SK-N-SH (cell line): ENCODE measurements around the gene SUV39H2. TPM values are rescaled to one million over a fixed set of nuclear protein-coding genes. Genes with fewer than 3 reads are reported as not detected.

Source experiments
- CTCF ChIA-PET: fragments of 300-600, 350-600 bp; formaldehyde crosslinking; extraction: SDS; loops from one replicate; lab custom pipeline; 2021; lab: Yijun Ruan, JAX
- POLR2A ChIA-PET: fragments of 350-600 bp; sonication (Branson Sonifier 250); formaldehyde crosslinking; extraction: SDS; loops from one replicate; lab custom pipeline; 2020; ENCODE audit warnings: antibody characterized with exemption, inconsistent platforms; lab: Yijun Ruan, JAX
- DNase-seq: peaks from one replicate; pipeline ENCODE4 v3.0.0; 2012
- H2AFZ ChIP-seq: fragments of 200-600 bp; sonication (generic); 2 replicates; pipeline ENCODE4 v1.8.1; 2016; ENCODE audit warnings: antibody characterized with exemption, mild to moderate bottlenecking, low read depth
- H3F3A ChIP-seq: fragments of 200-600 bp; sonication (generic); replicated peaks from 2 replicates; pipeline ENCODE3; 2016; ENCODE audit warnings: antibody characterized with exemption, mild to moderate bottlenecking; ENCODE audit not compliant: insufficient read depth
- H3K27ac ChIP-seq, 2 experiments: fragments of 200-500 bp in 1 of 2; fragments of 200-600 bp in 1 of 2; sonication (Bioruptor generic) in 1 of 2; sonication (generic), shearing (Covaris generic) in 1 of 2; 2 replicates each; pipeline versions ENCODE4 v1.5.1 to v1.6.1; 2014 to 2016; ENCODE audit warnings: low read depth in 2 of 2, inconsistent platforms in 1 of 2, low read length in 1 of 2, mild to moderate bottlenecking in 1 of 2, mixed read lengths in 1 of 2
- H3K27me3 ChIP-seq: fragments of 200-600 bp; sonication (generic), shearing (Covaris generic); 2 replicates; pipeline ENCODE4 v1.6.1; 2016; ENCODE audit warnings: mixed run types; ENCODE audit not compliant: insufficient read depth
- H3K36me3 ChIP-seq, 2 experiments: fragments of 200-500 bp in 1 of 2; fragments of 200-600 bp in 1 of 2; sonication (Bioruptor generic) in 1 of 2; sonication (generic) in 1 of 2; replicated peaks in 1 of 2; 2 replicates each; pipeline versions ENCODE3 to v1.5.1; 2014 to 2016; ENCODE audit warnings: low read length in 1 of 2, mild to moderate bottlenecking in 1 of 2; ENCODE audit not compliant: insufficient read depth in 2 of 2, control insufficient read depth in 1 of 2
- H3K4me1 ChIP-seq, 2 experiments: fragments of 200-500 bp in 1 of 2; fragments of 200-600 bp in 1 of 2; sonication (Bioruptor generic) in 1 of 2; sonication (generic), shearing (Covaris generic) in 1 of 2; 2 replicates each; pipeline versions ENCODE4 v1.5.1 to v1.6.1; 2014 to 2016; ENCODE audit warnings: low read depth in 1 of 2, low read length in 1 of 2, mixed run types in 1 of 2; ENCODE audit not compliant: insufficient read depth in 2 of 2, control insufficient read depth in 1 of 2
- H3K4me2 ChIP-seq: fragments of 200-600 bp; sonication (generic), shearing (Covaris generic); 2 replicates; pipeline ENCODE4 v1.6.1; 2017; ENCODE audit warnings: mixed run types
- H3K4me3 ChIP-seq, 2 experiments: fragments of 200-500 bp in 1 of 2; fragments of 200-600 bp in 1 of 2; sonication (Bioruptor generic) in 1 of 2; sonication (generic), shearing (Covaris generic) in 1 of 2; 2 replicates each; pipeline versions ENCODE4 v1.5.1 to v1.8.1; 2014 to 2016; ENCODE audit warnings: low read depth in 2 of 2, inconsistent platforms in 1 of 2, low read length in 1 of 2, mild to moderate bottlenecking in 1 of 2, mixed read lengths in 1 of 2, moderate library complexity in 1 of 2
- H3K79me2 ChIP-seq: fragments of 200-600 bp; sonication (generic); 2 replicates; pipeline ENCODE4 v1.8.1; 2017; ENCODE audit warnings: mild to moderate bottlenecking; ENCODE audit not compliant: insufficient read depth
- H3K9ac ChIP-seq: fragments of 200-600 bp; sonication (generic); 2 replicates; pipeline ENCODE4 v1.6.1; 2017; ENCODE audit warnings: mixed run types
- H3K9me2 ChIP-seq: fragments of 200-600 bp; sonication (generic); 2 replicates; pipeline ENCODE4 v1.6.1; 2017; ENCODE audit warnings: mixed run types
- H3K9me3 ChIP-seq: fragments of 200-600 bp; sonication (generic); 2 replicates; pipeline ENCODE4 v1.6.1; 2017; ENCODE audit warnings: mixed run types, mild to moderate bottlenecking, moderate library complexity
- H4K20me1 ChIP-seq: fragments of 200-600 bp; sonication (generic); 2 replicates; pipeline ENCODE4 v1.6.1; 2017; ENCODE audit warnings: mild to moderate bottlenecking, mixed run types; ENCODE audit not compliant: insufficient read depth
- CHD2 ChIP-seq: fragments of 150-350 bp; IDR thresholded peaks from 2 replicates; pipeline ENCODE4 v1.6.1; 2018; ENCODE audit warnings: low read length; ENCODE audit not compliant: partially characterized antibody
- ELF1 ChIP-seq: IDR thresholded peaks from 2 replicates; pipeline ENCODE4 v1.4.0; 2012
- EP300 ChIP-seq, 2 experiments: IDR thresholded peaks; 2 replicates each; pipeline versions ENCODE4 v1.4.0 to v1.6.1; 2012; ENCODE audit warnings: borderline replicate concordance in 1 of 2, low read depth in 1 of 2, low read length in 1 of 2
- EZH2phosphoT487 ChIP-seq: fragments of 200-600 bp; sonication (generic); IDR thresholded peaks from 2 replicates; pipeline ENCODE4 v1.6.1; 2017; ENCODE audit warnings: low read depth, mixed run types, mild to moderate bottlenecking, antibody characterized with exemption, moderate library complexity, borderline replicate concordance
- FOSL2 ChIP-seq: IDR thresholded peaks from 2 replicates; pipeline ENCODE4 v1.4.0; 2012; ENCODE audit warnings: low read depth, mild to moderate bottlenecking, moderate library complexity, borderline replicate concordance
- FOXJ3 ChIP-seq: sonication (generic); formaldehyde crosslinking; IDR thresholded peaks from 2 replicates; pipeline ENCODE4 v1.5.1; 2020; ENCODE audit warnings: mild to moderate bottlenecking, missing genetic modification reagents
- FOXM1 ChIP-seq: IDR thresholded peaks from 2 replicates; pipeline ENCODE4 v1.4.0; 2012; ENCODE audit warnings: low read depth, mild to moderate bottlenecking
- GATA2 ChIP-seq: sonication (generic); formaldehyde crosslinking; IDR thresholded peaks from 2 replicates; pipeline ENCODE4 v1.5.0; 2020; ENCODE audit warnings: mild to moderate bottlenecking, missing genetic modification reagents
- JUND ChIP-seq: IDR thresholded peaks from 2 replicates; pipeline ENCODE4 v1.4.0; 2012
- POLR2AphosphoS5 ChIP-seq: IDR thresholded peaks from 2 replicates; pipeline ENCODE4 v1.6.1; 2012; ENCODE audit warnings: low read depth, low read length
- RAD21 ChIP-seq: IDR thresholded peaks from 2 replicates; pipeline ENCODE4 v1.6.1; 2012; ENCODE audit warnings: mild to moderate bottlenecking, low read length
- RFX5 ChIP-seq: IDR thresholded peaks from 2 replicates; pipeline ENCODE4 v1.6.1; 2012; ENCODE audit warnings: mild to moderate bottlenecking, improper control_type of control experiment, low read length
- SIN3A ChIP-seq: IDR thresholded peaks from 2 replicates; pipeline ENCODE4 v1.6.1; 2012; ENCODE audit warnings: low read depth, mild to moderate bottlenecking, low read length, moderate library complexity, borderline replicate concordance
- TAF1 ChIP-seq: IDR thresholded peaks from 2 replicates; pipeline ENCODE4 v1.6.1; 2012; ENCODE audit warnings: low read depth, mild to moderate bottlenecking, low read length, moderate library complexity, borderline replicate concordance
- TCF12 ChIP-seq: IDR thresholded peaks from 2 replicates; pipeline ENCODE4 v1.4.0; 2012
- YY1 ChIP-seq: IDR thresholded peaks from 2 replicates; pipeline ENCODE4 v1.4.0; 2012; ENCODE audit warnings: low read depth, mild to moderate bottlenecking
- WGBS: methylation state at CpG from one replicate; pipeline ENCODE4 v1.1.6; 2017; ENCODE audit warnings: low lambda C conversion rate; 5-methylcytosine and 5-hydroxymethylcytosine counted together
- polyA plus RNA-seq, 3 experiments: library from polyadenylated mRNA; depleted of rRNA; stranded (reverse); fragments of >200 nt; gene quantifications; 2 replicates each; pipeline ENCODE4 v1.2.3, GENCODE V29; 2012
- TF ChIP-seq, protein P1 (sequence below): IDR thresholded peaks from 2 replicates; pipeline ENCODE4 v1.6.1; 2012; ENCODE audit warnings: mild to moderate bottlenecking, low read depth, low read length, moderate library complexity
- TF ChIP-seq, protein P2 (sequence below): fragments of 150-350 bp; IDR thresholded peaks from 2 replicates; pipeline ENCODE4 v1.6.1; 2016; ENCODE audit warnings: mild to moderate bottlenecking, low read depth, low read length
- TF ChIP-seq, protein P3 (sequence below): IDR thresholded peaks from 2 replicates; pipeline ENCODE4; 2012
- TF ChIP-seq, protein P4 (sequence below): fragments of 200-600 bp; sonication (generic); IDR thresholded peaks from 2 replicates; pipeline ENCODE4 v1.6.1; 2017; ENCODE audit warnings: antibody characterized with exemption, mild to moderate bottlenecking, moderate library complexity

SUV39H2 gene
- polyA plus RNA-seq, 1 of the 3 experiments (the other 2 are of a cell fraction): 4.6 TPM

DNA sequence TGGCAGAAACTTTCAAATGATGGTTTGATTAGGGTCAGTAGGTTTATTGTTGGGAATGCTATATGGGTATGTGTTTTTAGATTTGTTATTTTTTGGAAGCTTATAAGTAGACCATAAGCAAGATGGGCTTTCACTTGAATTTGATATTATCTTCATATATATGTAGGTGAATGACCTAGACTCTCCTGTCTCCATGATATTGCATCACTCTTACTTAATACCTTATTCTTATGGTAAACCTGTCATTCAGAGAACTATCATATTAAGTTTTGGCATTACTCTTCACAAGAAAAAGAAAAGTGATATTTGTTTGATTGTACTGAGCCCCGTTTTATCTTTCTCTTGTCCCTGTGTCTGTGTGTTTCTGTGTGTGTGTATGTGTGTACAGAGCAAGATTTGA lies 23.2 kb upstream of the SUV39H2 start:
- H3K9me2 ChIP-seq: no peaks in the 10 kb centered on the region
- H3K9ac ChIP-seq: no peak overlapping the region
- no peaks in the 10 kb centered on the region for H3K79me2 ChIP-seq
- no peaks in the 10 kb centered on the region for H3K9me3 ChIP-seq
- H3K4me2 ChIP-seq: no peak overlapping the region
- no peaks in the 10 kb centered on the region; a peak in 2 of 4 replicates for H3K4me1 ChIP-seq
- TF ChIP-seq FOXM1 (no peak), RFX5 (no peak), TAF1 (no peak), FOSL2 (no peak), FOXJ3 (CRISPR knock-in tag) (no peak), POLR2AphosphoS5 (no peak), EZH2phosphoT487 (no peak), CHD2 (no peak), JUND (no peak), YY1 (no peak), SIN3A (no peak), RAD21 (no peak), GATA2 (CRISPR knock-in tag) (no peak), ELF1 (no peak), TCF12 (no peak), EP300 (IDR thresholded peaks at IDR 0.05; ENCODE audit: borderline replicate concordance in 1 of 2, low read depth in 1 of 2, low read length in 1 of 2) (no peak)
- TF ChIP-seq, protein P1, sequence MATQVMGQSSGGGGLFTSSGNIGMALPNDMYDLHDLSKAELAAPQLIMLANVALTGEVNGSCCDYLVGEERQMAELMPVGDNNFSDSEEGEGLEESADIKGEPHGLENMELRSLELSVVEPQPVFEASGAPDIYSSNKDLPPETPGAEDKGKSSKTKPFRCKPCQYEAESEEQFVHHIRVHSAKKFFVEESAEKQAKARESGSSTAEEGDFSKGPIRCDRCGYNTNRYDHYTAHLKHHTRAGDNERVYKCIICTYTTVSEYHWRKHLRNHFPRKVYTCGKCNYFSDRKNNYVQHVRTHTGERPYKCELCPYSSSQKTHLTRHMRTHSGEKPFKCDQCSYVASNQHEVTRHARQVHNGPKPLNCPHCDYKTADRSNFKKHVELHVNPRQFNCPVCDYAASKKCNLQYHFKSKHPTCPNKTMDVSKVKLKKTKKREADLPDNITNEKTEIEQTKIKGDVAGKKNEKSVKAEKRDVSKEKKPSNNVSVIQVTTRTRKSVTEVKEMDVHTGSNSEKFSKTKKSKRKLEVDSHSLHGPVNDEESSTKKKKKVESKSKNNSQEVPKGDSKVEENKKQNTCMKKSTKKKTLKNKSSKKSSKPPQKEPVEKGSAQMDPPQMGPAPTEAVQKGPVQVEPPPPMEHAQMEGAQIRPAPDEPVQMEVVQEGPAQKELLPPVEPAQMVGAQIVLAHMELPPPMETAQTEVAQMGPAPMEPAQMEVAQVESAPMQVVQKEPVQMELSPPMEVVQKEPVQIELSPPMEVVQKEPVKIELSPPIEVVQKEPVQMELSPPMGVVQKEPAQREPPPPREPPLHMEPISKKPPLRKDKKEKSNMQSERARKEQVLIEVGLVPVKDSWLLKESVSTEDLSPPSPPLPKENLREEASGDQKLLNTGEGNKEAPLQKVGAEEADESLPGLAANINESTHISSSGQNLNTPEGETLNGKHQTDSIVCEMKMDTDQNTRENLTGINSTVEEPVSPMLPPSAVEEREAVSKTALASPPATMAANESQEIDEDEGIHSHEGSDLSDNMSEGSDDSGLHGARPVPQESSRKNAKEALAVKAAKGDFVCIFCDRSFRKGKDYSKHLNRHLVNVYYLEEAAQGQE: no peak
- TF ChIP-seq, protein P2, sequence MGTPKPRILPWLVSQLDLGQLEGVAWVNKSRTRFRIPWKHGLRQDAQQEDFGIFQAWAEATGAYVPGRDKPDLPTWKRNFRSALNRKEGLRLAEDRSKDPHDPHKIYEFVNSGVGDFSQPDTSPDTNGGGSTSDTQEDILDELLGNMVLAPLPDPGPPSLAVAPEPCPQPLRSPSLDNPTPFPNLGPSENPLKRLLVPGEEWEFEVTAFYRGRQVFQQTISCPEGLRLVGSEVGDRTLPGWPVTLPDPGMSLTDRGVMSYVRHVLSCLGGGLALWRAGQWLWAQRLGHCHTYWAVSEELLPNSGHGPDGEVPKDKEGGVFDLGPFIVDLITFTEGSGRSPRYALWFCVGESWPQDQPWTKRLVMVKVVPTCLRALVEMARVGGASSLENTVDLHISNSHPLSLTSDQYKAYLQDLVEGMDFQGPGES: no peak
- TF ChIP-seq, protein P3, sequence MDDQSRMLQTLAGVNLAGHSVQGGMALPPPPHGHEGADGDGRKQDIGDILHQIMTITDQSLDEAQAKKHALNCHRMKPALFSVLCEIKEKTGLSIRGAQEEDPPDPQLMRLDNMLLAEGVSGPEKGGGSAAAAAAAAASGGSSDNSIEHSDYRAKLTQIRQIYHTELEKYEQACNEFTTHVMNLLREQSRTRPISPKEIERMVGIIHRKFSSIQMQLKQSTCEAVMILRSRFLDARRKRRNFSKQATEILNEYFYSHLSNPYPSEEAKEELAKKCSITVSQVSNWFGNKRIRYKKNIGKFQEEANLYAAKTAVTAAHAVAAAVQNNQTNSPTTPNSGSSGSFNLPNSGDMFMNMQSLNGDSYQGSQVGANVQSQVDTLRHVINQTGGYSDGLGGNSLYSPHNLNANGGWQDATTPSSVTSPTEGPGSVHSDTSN: no peak
- TF ChIP-seq, protein P4, sequence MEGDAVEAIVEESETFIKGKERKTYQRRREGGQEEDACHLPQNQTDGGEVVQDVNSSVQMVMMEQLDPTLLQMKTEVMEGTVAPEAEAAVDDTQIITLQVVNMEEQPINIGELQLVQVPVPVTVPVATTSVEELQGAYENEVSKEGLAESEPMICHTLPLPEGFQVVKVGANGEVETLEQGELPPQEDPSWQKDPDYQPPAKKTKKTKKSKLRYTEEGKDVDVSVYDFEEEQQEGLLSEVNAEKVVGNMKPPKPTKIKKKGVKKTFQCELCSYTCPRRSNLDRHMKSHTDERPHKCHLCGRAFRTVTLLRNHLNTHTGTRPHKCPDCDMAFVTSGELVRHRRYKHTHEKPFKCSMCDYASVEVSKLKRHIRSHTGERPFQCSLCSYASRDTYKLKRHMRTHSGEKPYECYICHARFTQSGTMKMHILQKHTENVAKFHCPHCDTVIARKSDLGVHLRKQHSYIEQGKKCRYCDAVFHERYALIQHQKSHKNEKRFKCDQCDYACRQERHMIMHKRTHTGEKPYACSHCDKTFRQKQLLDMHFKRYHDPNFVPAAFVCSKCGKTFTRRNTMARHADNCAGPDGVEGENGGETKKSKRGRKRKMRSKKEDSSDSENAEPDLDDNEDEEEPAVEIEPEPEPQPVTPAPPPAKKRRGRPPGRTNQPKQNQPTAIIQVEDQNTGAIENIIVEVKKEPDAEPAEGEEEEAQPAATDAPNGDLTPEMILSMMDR: no peak
- no peaks in the 10 kb centered on the region for H3K27me3 ChIP-seq
- no peak overlapping the region for H2AFZ ChIP-seq
- ChIA-PET CTCF (no interaction called here), POLR2A (no interaction called here)
- no peak for DNase-seq
- H4K20me1 ChIP-seq: no peaks in the 10 kb centered on the region
- H3F3A ChIP-seq: no peaks in the 10 kb centered on the region
- H3K36me3 ChIP-seq: peaks cover 49 to 56% of the 10 kb centered on the region in 2 experiments
- no peak overlapping the region for H3K4me3 ChIP-seq
- H3K27ac ChIP-seq: no peak overlapping the region
- WGBS: 94% methylated on average over 1 of the region's 1 CpG
